Effector memory CD4-positive, alpha-beta T cell (primary cell): ENCODE measurements around the gene CAMSAP1.

Experiments
- DNase-seq, 3 donors: peaks; one replicate each; pipeline ENCODE4 v3.0.0-alpha.2; 2020
- H3K27ac ChIP-seq: 2 replicates; pipeline ENCODE4 v1.7.0; 2013; ENCODE audit warnings: mild to moderate bottlenecking, low read length, moderate library complexity; ENCODE audit not compliant: insufficient read depth, poor library complexity, severe bottlenecking
- H3K27me3 ChIP-seq: replicated peaks from 2 replicates; pipeline ENCODE4 v1.7.0; 2013; ENCODE audit warnings: mild to moderate bottlenecking, low read length; ENCODE audit not compliant: insufficient read depth, control insufficient read depth, poor library complexity, severe bottlenecking
- H3K36me3 ChIP-seq: 2 replicates; pipeline ENCODE4 v1.7.0; 2013; ENCODE audit warnings: mild to moderate bottlenecking, low read length, moderate library complexity; ENCODE audit not compliant: control insufficient read depth, insufficient read depth
- H3K4me1 ChIP-seq: 2 replicates; pipeline ENCODE4 v1.7.0; 2013; ENCODE audit warnings: low read length, mild to moderate bottlenecking; ENCODE audit not compliant: control insufficient read depth, insufficient read depth, poor library complexity, severe bottlenecking
- H3K4me3 ChIP-seq: 2 replicates; pipeline ENCODE4 v1.7.0; 2013; ENCODE audit warnings: low read length, low read depth, mild to moderate bottlenecking; ENCODE audit not compliant: insufficient read depth, poor library complexity, severe bottlenecking
- H3K9me3 ChIP-seq: 2 replicates; pipeline ENCODE4 v1.7.0; 2013; ENCODE audit warnings: mild to moderate bottlenecking, low read length, moderate library complexity; ENCODE audit not compliant: control insufficient read depth

The CAMSAP1 gene

DNA sequence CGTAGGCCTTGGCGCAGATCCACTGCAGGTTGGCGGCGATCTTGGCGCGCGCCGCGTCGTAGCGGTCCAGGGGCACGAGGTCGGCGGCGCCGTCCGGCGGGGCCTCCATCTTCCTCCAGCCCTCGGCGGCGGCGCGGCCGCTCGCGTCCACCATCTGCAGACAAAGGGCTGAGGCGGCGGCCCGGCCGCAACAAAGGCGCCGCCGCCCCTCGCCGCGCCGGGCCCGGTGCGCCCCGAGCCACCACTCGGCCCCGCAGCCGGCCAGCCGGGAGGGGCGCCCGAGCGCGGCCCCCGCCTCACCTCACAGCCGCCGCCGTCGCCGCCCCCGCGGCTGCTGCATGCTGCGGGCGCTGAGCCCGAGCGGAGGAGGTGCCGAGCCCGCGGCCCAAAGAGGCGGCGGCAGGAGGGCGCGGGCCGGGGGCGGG, 328 bp downstream of the CAMSAP1 start:
- peaks cover 24% of the 10 kb centered on the region for H3K4me1 ChIP-seq
- H3K4me3 ChIP-seq, result peak overlapping the region; percentile 33
- no peaks in the 10 kb centered on the region for H3K9me3 ChIP-seq
- H3K36me3 ChIP-seq, result peaks cover 6% of the 10 kb centered on the region
- H3K27me3 ChIP-seq, result no peaks in the 10 kb centered on the region
- no peak for DNase-seq
- H3K27ac ChIP-seq, result no peak overlapping the region

DNA sequence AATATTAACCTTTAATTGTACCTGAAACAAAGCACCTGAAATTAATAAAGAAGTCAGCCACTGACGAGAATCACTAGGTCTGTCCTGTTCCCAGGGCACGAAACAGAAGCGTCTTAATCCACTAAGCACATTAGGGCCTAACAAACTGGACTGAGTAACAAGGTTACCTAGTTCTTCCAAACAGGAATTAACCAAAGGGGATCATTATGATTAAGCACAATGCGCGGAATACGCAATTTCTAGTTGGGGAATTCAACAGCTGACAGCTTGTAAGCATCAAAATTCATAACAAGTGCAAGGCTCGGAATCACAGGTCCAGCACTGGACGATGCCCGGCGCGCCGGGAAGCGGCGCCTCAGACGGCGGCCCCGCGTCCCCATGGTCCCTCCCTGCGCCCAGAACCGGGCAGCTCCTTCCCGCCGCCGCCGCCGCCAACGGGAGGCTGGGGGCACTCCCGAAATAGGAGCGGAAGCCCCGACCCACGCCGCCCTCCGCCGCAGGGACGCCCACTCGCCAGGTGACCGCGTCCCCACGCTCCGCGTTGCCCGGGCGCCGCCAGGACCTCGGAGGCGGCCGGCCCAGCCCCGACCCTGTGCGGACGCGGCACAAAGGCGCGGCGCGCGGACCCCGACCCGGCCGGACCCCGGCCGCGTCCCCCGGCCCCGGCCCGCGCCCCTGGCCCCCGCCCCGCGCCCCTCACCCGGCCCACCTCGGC, 898 bp downstream of the CAMSAP1 start:
- Histone ChIP-seq H3K27ac (peak overlapping the region; percentile 23), H3K4me3 (peak overlapping the region; percentile 53), H3K36me3 (peaks cover 6% of the 10 kb centered on the region), H3K27me3 (no peaks in the 10 kb centered on the region), H3K4me1 (peaks cover 24% of the 10 kb centered on the region), H3K9me3 (no peaks in the 10 kb centered on the region)
- no peak for DNase-seq

GRCh38 chr9:135905380-135906258, 1.7 kb downstream of the CAMSAP1 start:
- Histone ChIP-seq H3K27ac (peak overlapping the region; percentile 23), H3K27me3 (no peaks in the 10 kb centered on the region), H3K9me3 (no peaks in the 10 kb centered on the region), H3K4me3 (peak overlapping the region; percentile 53), H3K36me3 (peaks cover 3% of the 10 kb centered on the region), H3K4me1 (peaks cover 24% of the 10 kb centered on the region)
- peak in 1 of 3 donors; percentile 39 for DNase-seq

DNA sequence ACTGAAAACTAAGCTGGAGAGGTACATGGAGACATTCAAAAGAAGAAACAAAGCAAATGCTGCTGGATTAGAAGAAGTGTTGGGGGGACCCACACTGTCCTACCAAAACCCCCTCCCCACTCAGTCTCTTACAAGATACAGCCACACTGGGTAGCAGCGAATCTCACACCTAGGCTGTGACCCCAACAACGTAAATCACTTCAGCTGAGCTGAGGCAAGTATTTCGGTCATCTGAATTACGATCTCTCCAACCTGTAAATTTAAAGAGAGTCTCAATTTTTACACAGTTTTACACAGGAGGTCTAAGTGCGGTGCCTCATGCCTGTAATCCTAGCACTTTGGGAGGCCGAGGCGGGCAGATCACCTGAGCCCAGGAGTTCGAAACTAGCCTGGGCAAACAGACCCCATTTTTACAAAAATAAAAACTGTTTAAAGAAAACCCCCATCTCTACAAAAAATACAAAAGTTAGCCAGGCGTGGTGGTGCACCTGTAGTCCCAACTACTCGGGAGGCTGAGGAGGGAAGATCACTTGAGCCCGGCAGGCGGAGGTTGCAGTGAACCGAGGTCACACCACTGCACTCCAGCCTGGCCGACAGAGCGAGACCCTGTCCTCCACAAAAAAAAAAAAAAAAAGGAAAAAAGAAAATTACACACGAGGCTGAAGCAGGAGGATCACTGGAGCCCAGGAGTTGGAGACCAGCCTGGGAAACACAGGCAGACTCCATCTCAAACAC, 3.4 kb downstream of the CAMSAP1 start:
- Histone ChIP-seq H3K27ac (no peak overlapping the region), H3K4me3 (no peak overlapping the region), H3K27me3 (no peaks in the 10 kb centered on the region), H3K9me3 (no peaks in the 10 kb centered on the region), H3K36me3 (no peaks in the 10 kb centered on the region), H3K4me1 (peaks cover 22% of the 10 kb centered on the region)
- DNase-seq, result no peak

DNA sequence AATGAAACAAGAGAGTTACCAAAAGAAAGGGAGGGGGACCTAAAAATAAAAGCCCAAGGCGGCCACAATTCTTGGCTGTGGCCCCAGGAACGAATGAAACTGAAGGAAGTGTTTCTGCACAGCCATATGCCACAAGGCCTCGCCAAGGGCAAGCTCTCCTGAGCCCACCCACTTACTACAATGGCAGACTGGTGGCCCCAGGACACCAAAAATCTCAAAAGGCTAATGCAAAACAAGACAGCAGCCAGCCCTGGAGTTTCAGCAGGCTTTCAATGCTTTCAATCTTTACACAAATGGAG, 4.0 kb downstream of the CAMSAP1 start:
- peaks cover 18% of the 10 kb centered on the region for H3K4me1 ChIP-seq
- no peaks in the 10 kb centered on the region for H3K36me3 ChIP-seq

GRCh38 chr9:135902655-135903357, 4.5 kb downstream of the CAMSAP1 start:
- H3K4me3 ChIP-seq, result no peak overlapping the region
- no peaks in the 10 kb centered on the region for H3K27me3 ChIP-seq
- peaks cover 15% of the 10 kb centered on the region for H3K4me1 ChIP-seq
- no peaks in the 10 kb centered on the region for H3K36me3 ChIP-seq
- no peak overlapping the region for H3K27ac ChIP-seq
- DNase-seq, result no peak
- H3K9me3 ChIP-seq, result no peaks in the 10 kb centered on the region

More for the DNA sequence above, 4.0 kb downstream of the CAMSAP1 start:
- DNase-seq, result no peak
- no peaks in the 10 kb centered on the region for H3K27me3 ChIP-seq
- H3K4me3 ChIP-seq, result no peak overlapping the region
- H3K27ac ChIP-seq, result no peak overlapping the region
- H3K9me3 ChIP-seq, result no peaks in the 10 kb centered on the region

DNA sequence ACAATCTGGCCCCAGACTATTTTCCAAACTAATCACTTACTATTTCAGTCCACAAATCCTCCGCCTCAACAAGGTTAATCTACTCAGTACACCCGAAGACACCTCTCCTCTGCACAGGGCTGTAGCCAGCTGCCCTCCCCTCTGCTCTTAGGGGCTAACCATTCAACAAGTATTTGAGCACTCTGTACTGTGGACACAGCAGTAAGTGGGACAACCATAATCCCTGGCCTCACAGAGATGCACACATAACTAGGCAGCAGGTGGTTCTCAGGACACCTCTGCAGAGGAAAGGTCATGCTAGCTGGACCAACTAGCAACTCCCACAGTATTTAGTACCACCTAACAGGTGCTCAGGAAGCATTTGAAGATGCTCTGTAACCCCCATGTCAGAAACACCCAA, 5.5 kb downstream of the CAMSAP1 start:
- Histone ChIP-seq H3K36me3 (no peaks in the 10 kb centered on the region), H3K27ac (no peak overlapping the region), H3K4me3 (no peak overlapping the region), H3K27me3 (no peaks in the 10 kb centered on the region), H3K4me1 (peaks cover 15% of the 10 kb centered on the region), H3K9me3 (no peaks in the 10 kb centered on the region)
- no peak for DNase-seq

GRCh38 chr9:135901031-135901758, 6.2 kb downstream of the CAMSAP1 start:
- no peak for DNase-seq
- Histone ChIP-seq H3K9me3 (no peaks in the 10 kb centered on the region), H3K36me3 (no peaks in the 10 kb centered on the region), H3K27me3 (no peaks in the 10 kb centered on the region), H3K4me1 (peaks cover 13% of the 10 kb centered on the region), H3K4me3 (no peak overlapping the region), H3K27ac (no peak overlapping the region)
